Measurements from ENCODE around the gene FAF1. TPM values are rescaled to one million over a fixed set of nuclear protein-coding genes. Genes with fewer than 3 reads are reported as not detected.

FAF1 gene
- total RNA-seq, 4 donors from 2014 or later, result 32.3 to 51.4 (median 36.1) TPM

DNA sequence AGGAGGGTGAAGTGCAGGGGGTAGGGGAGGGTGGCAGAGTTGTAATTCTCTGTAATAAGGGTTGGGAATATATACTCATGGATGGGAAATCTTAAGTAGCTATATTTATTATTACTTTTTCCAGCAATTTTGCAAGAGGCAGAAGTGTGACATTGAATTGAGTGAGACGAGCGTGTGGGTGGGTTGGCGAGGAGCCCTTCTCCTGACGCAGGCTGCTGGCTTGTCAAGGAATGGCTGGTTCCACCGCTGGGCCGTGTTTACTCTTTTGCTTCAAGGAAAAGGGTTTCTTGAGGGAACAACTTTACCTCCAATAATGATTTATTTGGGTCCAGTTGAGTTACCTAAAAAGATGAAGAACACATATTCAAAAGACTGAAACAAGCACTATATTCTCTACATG lies 518.9 kb downstream of the FAF1 start:
- no peak for ATAC-seq (ENCODE audit: low FRiP score)
- no peak for DNase-seq (ENCODE audit: low spot score)
- TF ChIP-seq, protein P1, sequence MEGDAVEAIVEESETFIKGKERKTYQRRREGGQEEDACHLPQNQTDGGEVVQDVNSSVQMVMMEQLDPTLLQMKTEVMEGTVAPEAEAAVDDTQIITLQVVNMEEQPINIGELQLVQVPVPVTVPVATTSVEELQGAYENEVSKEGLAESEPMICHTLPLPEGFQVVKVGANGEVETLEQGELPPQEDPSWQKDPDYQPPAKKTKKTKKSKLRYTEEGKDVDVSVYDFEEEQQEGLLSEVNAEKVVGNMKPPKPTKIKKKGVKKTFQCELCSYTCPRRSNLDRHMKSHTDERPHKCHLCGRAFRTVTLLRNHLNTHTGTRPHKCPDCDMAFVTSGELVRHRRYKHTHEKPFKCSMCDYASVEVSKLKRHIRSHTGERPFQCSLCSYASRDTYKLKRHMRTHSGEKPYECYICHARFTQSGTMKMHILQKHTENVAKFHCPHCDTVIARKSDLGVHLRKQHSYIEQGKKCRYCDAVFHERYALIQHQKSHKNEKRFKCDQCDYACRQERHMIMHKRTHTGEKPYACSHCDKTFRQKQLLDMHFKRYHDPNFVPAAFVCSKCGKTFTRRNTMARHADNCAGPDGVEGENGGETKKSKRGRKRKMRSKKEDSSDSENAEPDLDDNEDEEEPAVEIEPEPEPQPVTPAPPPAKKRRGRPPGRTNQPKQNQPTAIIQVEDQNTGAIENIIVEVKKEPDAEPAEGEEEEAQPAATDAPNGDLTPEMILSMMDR (IDR thresholded peaks at IDR 0.05), result no peak

DNA sequence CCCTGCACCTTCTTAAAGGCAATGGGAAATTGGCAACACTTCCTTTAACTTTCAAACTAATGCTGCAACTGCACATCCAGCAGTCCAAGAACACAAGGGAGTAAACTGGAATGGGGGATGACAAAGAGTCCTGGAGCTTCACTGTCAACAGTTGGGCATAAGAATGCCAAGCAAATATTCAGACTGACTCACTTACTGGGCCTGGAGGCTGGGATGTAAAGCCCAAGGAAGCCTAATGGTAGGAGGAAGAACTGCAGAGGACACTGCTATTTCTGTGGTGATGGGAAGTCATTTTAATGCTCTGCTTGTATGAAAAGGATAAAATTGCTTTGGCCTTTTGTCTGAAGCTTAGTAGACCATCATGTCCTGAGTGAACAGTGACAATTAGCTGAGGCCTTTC lies 521.1 kb downstream of the FAF1 start:
- DNase-seq (ENCODE audit: low spot score) (no peak), ATAC-seq (ENCODE audit: low FRiP score) (no peak)
- TF ChIP-seq, protein P1 (IDR thresholded peaks at IDR 0.05), result no peak

DNA sequence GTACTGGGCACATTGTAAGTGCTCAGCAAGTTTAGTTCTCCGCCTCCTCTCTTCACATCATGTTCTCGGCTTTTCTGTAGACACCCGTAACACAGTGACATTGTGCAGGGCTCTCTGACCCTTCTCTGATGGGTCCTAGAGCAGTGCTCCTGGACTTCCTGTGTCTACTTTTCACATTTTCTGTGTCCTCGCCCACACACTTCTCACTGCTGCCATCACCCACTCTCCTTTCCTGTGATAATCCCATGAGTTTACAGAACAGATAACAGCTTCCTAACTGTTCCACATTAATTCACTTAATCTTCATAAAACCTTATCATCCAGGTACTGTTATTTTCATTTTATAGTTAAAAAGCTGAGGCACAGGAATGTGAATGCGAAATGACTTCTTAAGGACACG lies 523.6 kb downstream of the FAF1 start:
- ATAC-seq (ENCODE audit: low FRiP score) (no peak), DNase-seq (ENCODE audit: low spot score) (no peak)
- TF ChIP-seq, protein P1 (IDR thresholded peaks at IDR 0.05), result no peak

DNA sequence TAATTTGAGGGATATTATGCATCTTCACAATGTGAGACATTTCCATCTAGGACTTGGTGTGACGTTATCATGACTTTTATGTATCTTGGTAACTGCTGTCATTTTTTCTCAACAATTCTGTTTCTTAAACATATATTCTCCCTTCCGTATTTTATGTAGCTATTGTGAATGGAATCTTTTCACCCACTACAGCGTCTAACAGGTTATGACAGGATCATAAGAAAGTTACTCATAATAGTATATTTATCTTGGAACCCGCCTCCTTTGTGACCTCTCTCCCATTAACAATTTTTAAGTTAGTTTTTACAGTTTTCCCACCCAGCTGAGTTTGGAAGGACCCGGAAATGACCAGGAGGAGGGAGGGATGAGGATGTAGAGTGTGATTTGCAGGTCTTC lies 530.1 kb downstream of the FAF1 start:
- no peak for ATAC-seq (ENCODE audit: low FRiP score)
- TF ChIP-seq, protein P1 (IDR thresholded peaks at IDR 0.05), result no peak

DNA sequence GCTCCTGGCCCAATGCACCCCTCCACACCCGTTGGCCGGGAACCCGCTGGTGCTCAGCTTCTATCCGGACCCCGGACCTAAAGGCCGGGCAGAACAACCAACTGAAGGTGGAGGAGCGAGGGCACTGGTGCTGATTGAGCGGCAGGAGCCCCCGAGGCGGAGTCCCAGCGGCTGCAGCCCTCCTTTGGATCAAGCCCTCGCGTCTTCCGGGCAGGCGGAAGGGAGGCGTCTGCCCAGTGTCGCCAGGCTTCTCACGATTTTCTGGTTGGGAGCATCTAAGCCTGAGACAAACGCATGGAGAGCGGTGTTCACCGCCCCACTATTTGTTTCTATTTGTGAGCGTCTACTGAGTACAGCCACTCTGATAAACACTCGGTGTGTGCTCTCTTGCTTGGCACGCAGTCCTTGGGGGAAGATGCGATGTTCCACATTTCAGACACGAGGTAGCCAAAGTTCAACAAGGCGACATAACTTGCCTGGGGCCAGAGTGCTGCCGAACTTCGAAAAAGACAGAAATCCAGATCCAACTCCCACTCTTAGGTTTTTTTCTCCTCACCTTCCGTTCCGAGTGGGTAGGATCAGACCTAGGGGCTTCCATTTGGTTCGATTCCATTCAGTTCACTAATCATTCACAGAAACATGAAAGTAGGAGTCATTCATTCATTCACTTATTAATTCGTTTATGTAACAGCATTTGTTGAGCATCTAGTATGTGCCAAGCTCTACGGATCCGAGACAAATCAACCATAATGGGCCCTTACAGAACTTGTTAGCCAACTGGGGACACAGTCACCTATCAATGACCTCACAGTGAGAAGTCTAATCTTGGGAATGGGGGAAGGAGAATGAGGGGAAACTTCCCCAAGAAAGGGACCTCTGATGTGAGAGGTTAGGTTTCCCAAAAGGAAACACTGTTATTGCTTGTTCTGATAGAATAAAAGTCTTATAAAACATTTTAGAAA lies 532.0 kb downstream of the FAF1 start:
- TF ChIP-seq, protein P1 (IDR thresholded peaks at IDR 0.05), result no peak
- ATAC-seq (ENCODE audit: low FRiP score) (no peak), DNase-seq (ENCODE audit: low spot score) (no peak)

More for the DNA sequence above, 530.1 kb downstream of the FAF1 start:
- no peak for DNase-seq (ENCODE audit: low spot score)

DNA sequence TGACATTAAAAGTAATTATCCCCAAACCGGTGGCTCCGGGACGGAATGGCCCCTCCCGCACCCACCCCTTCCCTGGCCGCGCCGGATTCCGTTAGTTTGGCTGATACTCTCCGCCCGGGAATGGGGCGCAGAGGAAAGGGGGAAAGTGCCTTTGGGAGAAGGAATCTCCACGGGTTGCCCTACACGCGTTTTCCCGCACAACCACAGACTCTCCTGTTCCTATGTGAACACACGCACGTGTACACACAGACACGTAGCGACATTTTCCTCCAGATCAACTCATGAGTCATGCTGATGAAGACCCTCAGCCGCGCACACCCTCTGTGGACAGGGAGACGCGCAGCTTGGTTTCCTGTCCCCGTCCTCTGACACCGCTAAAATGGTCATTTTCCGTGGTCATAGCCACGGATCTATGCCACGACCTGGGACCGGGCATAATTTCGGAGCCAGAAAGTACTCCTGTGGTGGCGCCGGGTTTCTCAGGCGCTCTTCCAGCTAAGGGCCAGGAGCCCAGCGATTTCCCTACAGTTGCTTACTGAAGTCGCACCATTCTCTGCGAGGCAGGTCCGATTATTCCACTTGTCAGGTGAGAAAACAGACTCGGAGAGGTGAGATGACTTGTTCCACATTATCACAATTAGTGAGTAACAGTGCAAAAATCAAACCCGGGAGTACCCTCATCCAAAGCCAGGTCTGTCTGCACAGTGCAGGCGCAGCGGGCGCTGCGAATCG lies 532.8 kb downstream of the FAF1 start:
- no peak for ATAC-seq (ENCODE audit: low FRiP score)
- TF ChIP-seq, protein P1 (IDR thresholded peaks at IDR 0.05), result no peak
- no peak for DNase-seq (ENCODE audit: low spot score)
